Endothelial cell (in vitro differentiated cells): Measurements from ENCODE around the gene PXDN. TPM values are rescaled to one million over a fixed set of nuclear protein-coding genes. Genes with fewer than 3 reads are reported as not detected.
A peak's percentile ranks its signal among the peaks of the same experiment; 100 is the strongest.

Experiments
- DNase-seq: peaks from one replicate; pipeline ENCODE4 v3.0.0; 2021; ENCODE audit warnings: low spot score
- H3K27ac Mint-ChIP-seq: one replicate; pipeline ENCODE4 v1.8.0; 2021; ENCODE audit warnings: mixed read lengths, inconsistent platforms; ENCODE audit not compliant: unreplicated experiment
- H3K27me3 Mint-ChIP-seq: one replicate; pipeline ENCODE4 v1.8.0; 2021; ENCODE audit warnings: mild to moderate bottlenecking, moderate library complexity, mixed read lengths, inconsistent platforms; ENCODE audit not compliant: unreplicated experiment
- H3K36me3 Mint-ChIP-seq: one replicate; pipeline ENCODE4 v1.8.0; 2021; ENCODE audit warnings: mild to moderate bottlenecking, low read depth, mixed read lengths, inconsistent platforms; ENCODE audit not compliant: unreplicated experiment
- H3K4me1 Mint-ChIP-seq: one replicate; pipeline ENCODE4 v1.8.0; 2021; ENCODE audit warnings: mild to moderate bottlenecking, mixed read lengths, inconsistent platforms; ENCODE audit not compliant: unreplicated experiment
- H3K4me3 Mint-ChIP-seq: one replicate; pipeline ENCODE4 v1.8.0; 2021; ENCODE audit warnings: mild to moderate bottlenecking, mixed read lengths, inconsistent platforms; ENCODE audit not compliant: unreplicated experiment
- H3K9me3 Mint-ChIP-seq: one replicate; pipeline ENCODE4 v1.8.0; 2021; ENCODE audit warnings: mixed read lengths, inconsistent platforms; ENCODE audit not compliant: unreplicated experiment
- total RNA-seq: library from RNA; stranded (reverse); fragmentation: NEBNext Ultra II Directional; extraction: Animal tissue kit (Norgen Biotek cat#: 25700); gene quantifications from one replicate; pipeline ENCODE4 v1.2.1, GENCODE V29; 2021; ENCODE audit not compliant: unreplicated experiment
- TF ChIP-seq, protein P1 (sequence below): fragments of 200-600 bp; sonication (generic); IDR thresholded peaks from one replicate; pipeline ENCODE4 v1.5.0; 2021; ENCODE audit warnings: antibody characterized with exemption; ENCODE audit not compliant: unreplicated experiment

PXDN gene
- total RNA-seq, 1 donor from 2014 or later, result 521 TPM

DNA sequence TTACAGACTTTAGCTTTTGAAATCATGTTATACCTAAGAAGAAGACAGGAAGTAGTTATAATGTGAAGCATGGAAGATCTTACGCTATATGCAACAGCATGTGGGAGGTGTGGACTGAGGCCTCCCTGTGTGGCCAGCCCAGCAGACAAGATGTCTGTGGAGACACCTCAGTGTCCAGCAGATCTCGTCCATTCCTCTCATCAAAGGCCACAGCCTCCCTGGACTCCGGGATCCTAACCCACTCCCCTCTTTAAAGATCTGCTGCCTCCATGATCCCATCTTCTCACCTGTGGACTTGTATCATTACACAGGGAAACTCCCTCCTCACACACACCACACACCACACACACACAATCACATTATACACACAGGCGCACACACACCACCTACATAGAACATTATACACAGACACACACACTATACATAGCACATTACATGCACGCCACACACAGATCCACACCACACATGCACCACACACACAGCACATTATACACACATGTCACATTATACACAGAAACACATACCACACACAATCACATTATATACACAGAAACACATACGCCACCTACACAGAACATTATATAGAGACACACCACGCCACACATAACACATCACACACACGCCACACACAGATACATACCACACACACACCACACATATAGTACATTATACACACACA, 89.5 kb downstream of the PXDN start:
- Mint-ChIP-seq H3K4me3 (no peak overlapping the region), H3K9me3 (no peaks in the 10 kb centered on the region), H3K27ac (no peak overlapping the region), H3K4me1 (peaks cover 37% of the 10 kb centered on the region), H3K27me3 (peaks cover 24% of the 10 kb centered on the region), H3K36me3 (peaks cover 37% of the 10 kb centered on the region)
- no peak for DNase-seq
- TF ChIP-seq, protein P1, sequence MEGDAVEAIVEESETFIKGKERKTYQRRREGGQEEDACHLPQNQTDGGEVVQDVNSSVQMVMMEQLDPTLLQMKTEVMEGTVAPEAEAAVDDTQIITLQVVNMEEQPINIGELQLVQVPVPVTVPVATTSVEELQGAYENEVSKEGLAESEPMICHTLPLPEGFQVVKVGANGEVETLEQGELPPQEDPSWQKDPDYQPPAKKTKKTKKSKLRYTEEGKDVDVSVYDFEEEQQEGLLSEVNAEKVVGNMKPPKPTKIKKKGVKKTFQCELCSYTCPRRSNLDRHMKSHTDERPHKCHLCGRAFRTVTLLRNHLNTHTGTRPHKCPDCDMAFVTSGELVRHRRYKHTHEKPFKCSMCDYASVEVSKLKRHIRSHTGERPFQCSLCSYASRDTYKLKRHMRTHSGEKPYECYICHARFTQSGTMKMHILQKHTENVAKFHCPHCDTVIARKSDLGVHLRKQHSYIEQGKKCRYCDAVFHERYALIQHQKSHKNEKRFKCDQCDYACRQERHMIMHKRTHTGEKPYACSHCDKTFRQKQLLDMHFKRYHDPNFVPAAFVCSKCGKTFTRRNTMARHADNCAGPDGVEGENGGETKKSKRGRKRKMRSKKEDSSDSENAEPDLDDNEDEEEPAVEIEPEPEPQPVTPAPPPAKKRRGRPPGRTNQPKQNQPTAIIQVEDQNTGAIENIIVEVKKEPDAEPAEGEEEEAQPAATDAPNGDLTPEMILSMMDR, result no peak

DNA sequence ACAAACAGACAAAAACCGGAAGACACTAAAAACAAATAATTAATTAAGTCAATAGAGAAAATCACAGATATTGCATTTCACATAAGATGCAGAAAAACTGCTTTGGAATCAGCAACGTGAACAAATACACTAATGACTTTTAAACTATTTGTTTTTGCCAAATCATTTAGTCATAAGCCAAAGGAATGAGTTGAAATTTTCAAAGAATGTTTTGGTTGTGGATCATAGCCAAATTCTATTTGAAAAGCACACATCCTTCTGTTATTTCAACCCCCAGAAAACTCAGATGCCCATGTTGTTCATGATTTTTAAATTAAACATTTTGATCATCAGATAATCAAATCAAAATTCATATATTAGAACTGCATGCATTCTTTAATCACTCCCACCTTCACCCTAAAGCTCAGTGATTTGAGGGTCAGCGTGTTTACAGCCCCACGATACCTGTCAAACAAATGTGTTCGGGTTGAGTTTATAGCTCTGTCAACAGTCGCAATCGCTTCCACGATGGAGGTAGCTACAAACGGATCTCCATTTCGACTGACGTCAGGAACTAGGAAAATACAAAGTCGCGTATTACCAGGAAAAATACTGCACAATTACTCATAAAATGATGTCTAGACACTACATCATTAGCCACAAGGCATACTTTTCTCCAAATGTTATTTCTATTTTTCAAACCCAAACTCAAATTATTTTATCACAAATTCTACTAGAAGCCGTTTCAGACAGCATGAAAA, 90.2 kb downstream of the PXDN start:
- Mint-ChIP-seq H3K27ac (no peak overlapping the region), H3K36me3 (peaks cover 41% of the 10 kb centered on the region), H3K4me3 (no peak overlapping the region), H3K4me1 (peaks cover 37% of the 10 kb centered on the region), H3K9me3 (no peaks in the 10 kb centered on the region), H3K27me3 (peaks cover 23% of the 10 kb centered on the region)
- no peak for DNase-seq
- TF ChIP-seq, protein P1, result no peak

DNA sequence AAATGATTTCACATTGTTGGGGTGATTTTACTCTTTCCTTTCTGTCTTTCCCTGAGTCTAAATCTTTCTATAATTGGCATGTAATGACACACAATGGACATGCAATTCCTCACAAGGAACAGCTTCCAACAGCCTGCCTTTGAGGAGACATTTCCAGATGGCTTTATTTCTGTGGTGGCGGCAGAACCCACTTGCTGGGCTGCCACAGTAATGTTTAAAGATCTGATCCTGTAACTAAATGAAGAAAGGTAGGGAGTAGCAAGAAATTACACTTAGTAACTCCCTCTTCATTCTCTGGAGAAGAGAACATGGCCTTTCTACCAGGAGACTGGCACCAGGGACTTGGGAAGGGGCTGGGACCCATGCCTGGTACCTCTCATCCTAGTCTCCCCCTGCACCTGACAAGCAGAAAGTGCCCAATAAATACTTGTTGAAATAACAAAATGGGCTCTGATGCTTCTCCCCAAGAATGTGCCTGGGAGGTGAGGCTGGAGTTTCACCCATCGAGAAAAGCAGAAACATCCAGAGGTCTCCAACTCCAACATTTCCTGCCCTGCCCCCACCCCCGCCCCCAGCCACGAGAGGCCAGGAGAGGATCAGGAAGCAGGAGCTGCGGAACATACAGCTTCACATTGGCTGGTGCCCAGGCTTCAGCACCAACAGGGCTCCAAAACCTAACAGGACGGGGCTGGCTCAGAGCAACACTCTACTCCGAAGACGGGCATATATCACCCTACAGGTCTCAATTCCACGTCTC, 92.1 kb downstream of the PXDN start:
- Mint-ChIP-seq H3K4me1 (peaks cover 22% of the 10 kb centered on the region), H3K27me3 (peaks cover 17% of the 10 kb centered on the region), H3K4me3 (peak overlapping the region; percentile 49), H3K36me3 (peaks cover 55% of the 10 kb centered on the region), H3K9me3 (no peaks in the 10 kb centered on the region), H3K27ac (no peak overlapping the region)
- DNase-seq, result peak; percentile 23
- TF ChIP-seq, protein P1, result no peak

DNA sequence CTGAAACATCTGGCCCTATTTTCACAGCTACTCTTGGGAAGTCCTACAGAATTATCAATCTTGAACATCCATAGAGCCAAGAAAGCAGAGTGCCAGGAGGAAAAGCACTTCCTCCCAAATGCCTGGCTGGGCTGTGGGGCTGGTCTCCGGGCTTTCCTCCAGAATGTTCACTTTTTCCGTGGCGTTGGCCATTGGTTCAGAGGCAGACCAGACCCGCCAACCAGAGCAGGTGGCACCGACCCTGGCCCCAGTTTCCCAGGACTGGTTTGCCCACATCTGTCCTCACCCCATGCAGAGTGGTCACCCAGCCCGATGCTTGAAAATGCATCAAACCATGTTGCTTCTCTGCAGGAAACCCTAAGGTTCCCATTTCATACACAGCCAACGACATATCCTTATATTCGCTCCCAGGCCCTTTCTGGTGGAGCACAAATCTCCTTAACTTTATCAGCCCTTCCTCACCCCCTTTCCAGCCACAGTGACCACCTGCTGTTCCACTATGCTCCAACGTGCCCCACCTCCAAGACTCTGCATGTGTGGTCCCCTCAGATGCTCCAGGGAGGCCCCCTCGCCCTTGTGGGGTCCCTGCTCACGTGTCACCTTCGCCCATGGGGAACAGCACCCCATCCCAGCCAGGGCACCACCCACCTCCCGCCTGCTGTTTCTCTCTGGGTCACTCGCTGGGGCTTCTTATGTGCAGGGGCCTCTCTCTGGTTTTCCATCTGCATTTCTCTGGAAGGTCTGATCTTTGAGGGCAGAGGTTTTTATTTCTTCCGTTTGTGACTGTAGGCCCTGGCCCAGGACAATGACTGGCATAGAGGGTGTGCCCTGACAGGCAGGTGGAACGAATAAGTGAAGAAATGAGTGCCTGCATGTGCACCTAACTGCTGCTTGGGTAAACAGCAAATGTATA, 92.9 kb downstream of the PXDN start:
- peaks cover 22% of the 10 kb centered on the region for H3K4me1 Mint-ChIP-seq
- TF ChIP-seq, protein P1, result no peak
- H3K9me3 Mint-ChIP-seq, result no peaks in the 10 kb centered on the region
- DNase-seq, result no peak
- peak overlapping the region; percentile 49 for H3K4me3 Mint-ChIP-seq
- H3K27me3 Mint-ChIP-seq, result peaks cover 17% of the 10 kb centered on the region
- H3K27ac Mint-ChIP-seq, result peak overlapping the region; percentile 28
- H3K36me3 Mint-ChIP-seq, result peaks cover 56% of the 10 kb centered on the region
